PC-9 (cell line): Measurements from ENCODE around the gene FASTK. TPM values are rescaled to one million over a fixed set of nuclear protein-coding genes. Genes with fewer than 3 reads are reported as not detected.

Experiments
- BruUV-seq: library from RNA; stranded (reverse); fragments of 400-500 nt; replicated peaks from 2 replicates; lab custom pipeline; 2021; lab: Mats Ljungman, UMichigan
- CTCF ChIA-PET: fragments of 300-600 bp; sonication (Branson Sonifier 250); formaldehyde crosslinking; loops from one replicate; lab custom pipeline; 2022; ENCODE audit warnings: antibody characterized with exemption; lab: Charles Lee
- POLR2A ChIA-PET: fragments of 300-600 bp; sonication (Branson Sonifier 250); formaldehyde crosslinking; loops from one replicate; lab custom pipeline; 2022; ENCODE audit warnings: antibody characterized with exemption; ENCODE audit not compliant: unreplicated experiment; lab: Charles Lee
- DNase-seq, 2 experiments: peaks; one replicate each; pipeline versions ENCODE4 v3.0.0 to v3.0.0-alpha.2; 2015 to 2022; ENCODE audit warnings: mixed read lengths in 1 of 2
- H2AFZ ChIP-seq: fragments of 200-600 bp; sonication (generic); 2 replicates; pipeline ENCODE4 v1.8.1; 2017; ENCODE audit warnings: antibody characterized with exemption
- H3F3A ChIP-seq: fragments of 200-600 bp; sonication (generic); 2 replicates; pipeline ENCODE4 v1.8.1; 2017; ENCODE audit warnings: antibody characterized with exemption, mild to moderate bottlenecking, low read depth; ENCODE audit not compliant: insufficient read depth
- H3K27ac ChIP-seq: fragments of 200-600 bp; sonication (generic); 2 replicates; pipeline ENCODE4 v1.6.1; 2016; ENCODE audit warnings: mixed run types
- H3K27me3 ChIP-seq: fragments of 200-600 bp; sonication (generic); 2 replicates; pipeline ENCODE4 v1.6.1; 2016; ENCODE audit warnings: low read depth, mixed run types; ENCODE audit not compliant: insufficient read depth
- H3K36me3 ChIP-seq: fragments of 200-600 bp; sonication (generic); 2 replicates; pipeline ENCODE4 v1.6.1; 2016; ENCODE audit warnings: low read depth, mixed run types
- H3K4me1 ChIP-seq: fragments of 200-600 bp; sonication (generic); replicated peaks from 2 replicates; pipeline ENCODE4 v1.6.1; 2016; ENCODE audit warnings: mixed run types; ENCODE audit not compliant: insufficient read depth
- H3K4me2 ChIP-seq: fragments of 200-600 bp; sonication (generic); 2 replicates; pipeline ENCODE4 v1.6.1; 2017; ENCODE audit warnings: mixed run types
- H3K4me3 ChIP-seq: fragments of 200-600 bp; sonication (generic); 2 replicates; pipeline ENCODE4 v1.6.1; 2016; ENCODE audit warnings: mixed run types
- H3K79me2 ChIP-seq: fragments of 200-600 bp; sonication (generic); 2 replicates; pipeline ENCODE4 v1.6.1; 2017; ENCODE audit warnings: low read depth, mixed run types
- H3K9me2 ChIP-seq: fragments of 200-600 bp; sonication (generic); 2 replicates; pipeline ENCODE4 v1.8.1; 2017; ENCODE audit warnings: mild to moderate bottlenecking; ENCODE audit not compliant: insufficient read depth
- H3K9me3 ChIP-seq: fragments of 200-600 bp; sonication (generic); 2 replicates; pipeline ENCODE4 v1.8.1; 2016; ENCODE audit warnings: low read depth; ENCODE audit not compliant: insufficient read depth
- H4K20me1 ChIP-seq: fragments of 200-600 bp; sonication (generic); 2 replicates; pipeline ENCODE4 v1.8.1; 2017; ENCODE audit not compliant: insufficient read depth
- CTCF ChIP-seq: fragments of 200-600 bp; sonication (generic); conservative IDR thresholded peaks from 2 replicates; pipeline ENCODE4 v1.6.1; 2017; ENCODE audit warnings: mixed run types, antibody characterized with exemption, mild to moderate bottlenecking, moderate library complexity
- EZH2 ChIP-seq: fragments of 200-600 bp; sonication (generic); IDR thresholded peaks from 2 replicates; pipeline ENCODE4 v1.8.0; 2017; ENCODE audit warnings: antibody characterized with exemption, low read depth
- intact Hi-C: fragments of 100-400 bp; cut with micrococcal nuclease; formaldehyde crosslinking; loops from one replicate; pipeline ENCODE4 v1.10.0; 2022; ENCODE audit not compliant: unreplicated experiment
- total RNA-seq: library from RNA; stranded (reverse); gene quantifications from 2 replicates; pipeline ENCODE4 v1.2.3, GENCODE V29; 2021

FASTK gene
- total RNA-seq, 1 experiment from 2014 or later, result 104 TPM

- ChIA-PET CTCF (interaction anchor here (0.6 kb wide), 1 partner anchor 55 kb away, joined by 4 read pairs; no protein-coding TSS in a partner anchor), POLR2A (no interaction called here)
- DNase-seq, result no peak
- Histone ChIP-seq H3K4me2 (no peak overlapping the region), H3K9me2 (no peaks in the 10 kb centered on the region), H3K9me3 (no peaks in the 10 kb centered on the region), H3K4me1 (no peaks in the 10 kb centered on the region), H4K20me1 (peaks cover 17% of the 10 kb centered on the region), H3F3A (no peaks in the 10 kb centered on the region; the same call in 1 of the 2 replicates), H3K36me3 (no peaks in the 10 kb centered on the region), H3K27ac (no peak overlapping the region), H2AFZ (no peak overlapping the region), H3K27me3 (no peaks in the 10 kb centered on the region), H3K4me3 (no peak overlapping the region), H3K79me2 (peaks cover 4% of the 10 kb centered on the region; the same call in 1 of the 2 replicates)
- intact Hi-C loops, result no loop called here
- TF ChIP-seq CTCF (no peak), EZH2 (no peak)
- BruUV-seq, result no TSS peak
Observed at GRCh38 chr7:151121380-151122170, 41.0 kb upstream of the FASTK start.

DNA sequence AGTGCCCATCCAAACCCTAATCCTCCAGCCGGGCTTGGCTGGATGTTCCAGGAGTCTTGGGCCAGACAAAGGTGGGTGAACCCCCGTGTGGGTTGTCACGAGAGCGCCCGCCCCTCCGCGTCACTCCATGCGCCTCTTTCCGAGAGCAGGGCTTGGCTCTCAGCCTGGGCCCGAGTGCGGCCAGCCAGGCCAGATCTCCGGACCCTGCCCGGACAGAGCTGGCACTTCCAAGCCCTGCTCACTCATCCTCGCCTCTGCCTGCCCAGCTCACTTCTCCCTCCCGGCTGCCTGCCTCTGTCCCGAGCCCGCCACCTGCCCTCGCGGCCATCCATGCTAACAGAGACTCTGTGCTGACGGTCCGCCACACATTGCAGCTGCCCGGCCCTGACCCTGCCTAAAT is 40.3 kb upstream of the FASTK start:
- ChIA-PET POLR2A (no interaction called here), CTCF (no interaction called here)
- Histone ChIP-seq H2AFZ (no peak overlapping the region), H3K27me3 (no peaks in the 10 kb centered on the region), H3K79me2 (peaks cover 11% of the 10 kb centered on the region; the same call in 1 of the 2 replicates), H3K4me3 (no peak overlapping the region), H3K4me1 (peaks cover 6% of the 10 kb centered on the region), H3K9me3 (no peaks in the 10 kb centered on the region), H3K9me2 (no peaks in the 10 kb centered on the region), H3K36me3 (no peaks in the 10 kb centered on the region), H4K20me1 (peaks cover 24% of the 10 kb centered on the region), H3K27ac (no peak overlapping the region), H3F3A (no peaks in the 10 kb centered on the region; the same call in 1 of the 2 replicates), H3K4me2 (no peak overlapping the region)
- intact Hi-C loops, result no loop called here
- DNase-seq, result no peak
- TF ChIP-seq EZH2 (no peak), CTCF (no peak)
- no TSS peak for BruUV-seq

GRCh38 chr7:151119902-151120301 is 39.3 kb upstream of the FASTK start:
- Histone ChIP-seq H4K20me1 (peaks cover 23% of the 10 kb centered on the region), H3F3A (no peaks in the 10 kb centered on the region; the same call in 1 of the 2 replicates), H3K79me2 (peaks cover 15% of the 10 kb centered on the region; the same call in 1 of the 2 replicates), H3K4me2 (no peak overlapping the region), H3K9me2 (no peaks in the 10 kb centered on the region), H3K36me3 (no peaks in the 10 kb centered on the region), H3K9me3 (no peaks in the 10 kb centered on the region), H3K4me3 (no peak overlapping the region), H3K27me3 (no peaks in the 10 kb centered on the region), H3K27ac (no peak overlapping the region), H3K4me1 (peaks cover 9% of the 10 kb centered on the region), H2AFZ (no peak overlapping the region)
- ChIA-PET POLR2A (no interaction called here), CTCF (no interaction called here)
- BruUV-seq, result no TSS peak
- intact Hi-C loops, result loop anchor here (10.0 kb wide), 1 partner anchor 675 kb away; no protein-coding TSS in a partner anchor
- TF ChIP-seq EZH2 (no peak), CTCF (no peak)
- no peak for DNase-seq
